SHP77 (cell line): ENCODE data around the gene TLCD1.
A peak's percentile ranks its signal among the peaks of the same experiment; 100 is the strongest.
"Not testable (repeated sequence)": the region's sequence is repeated elsewhere in the genome, so short reads cannot be mapped to it uniquely, and the experiment has no call there.

Experiments
- DNase-seq, 2 experiments: peaks; one replicate each; lab custom pipeline; 2025; lab: John Stamatoyannopoulos, UW

Gene TLCD1

DNA sequence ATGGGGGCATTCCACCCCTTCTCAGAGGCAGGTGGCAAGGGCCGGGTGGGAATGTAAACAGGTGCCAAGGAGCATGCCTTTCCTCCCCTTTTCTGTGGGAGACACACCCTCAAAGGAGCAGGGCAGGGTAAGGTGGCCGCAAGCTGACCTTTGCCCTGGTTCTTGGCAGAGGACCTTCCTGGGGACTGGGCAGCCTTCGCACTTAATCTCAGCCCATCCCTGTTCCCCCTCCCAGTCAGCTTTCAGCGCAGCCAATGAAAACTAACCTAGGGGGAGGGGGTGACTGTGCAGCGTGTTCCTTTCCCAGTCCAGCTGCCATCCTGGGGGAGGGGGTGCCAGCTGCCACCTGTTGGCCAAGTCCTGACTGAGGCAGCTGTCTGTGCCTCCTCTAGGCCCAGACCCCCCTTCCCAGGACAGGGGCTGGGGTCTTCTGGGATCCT lies 20.6 kb upstream of the TLCD1 start:
- DNase-seq, result peak; percentile 62 to 80

DNA sequence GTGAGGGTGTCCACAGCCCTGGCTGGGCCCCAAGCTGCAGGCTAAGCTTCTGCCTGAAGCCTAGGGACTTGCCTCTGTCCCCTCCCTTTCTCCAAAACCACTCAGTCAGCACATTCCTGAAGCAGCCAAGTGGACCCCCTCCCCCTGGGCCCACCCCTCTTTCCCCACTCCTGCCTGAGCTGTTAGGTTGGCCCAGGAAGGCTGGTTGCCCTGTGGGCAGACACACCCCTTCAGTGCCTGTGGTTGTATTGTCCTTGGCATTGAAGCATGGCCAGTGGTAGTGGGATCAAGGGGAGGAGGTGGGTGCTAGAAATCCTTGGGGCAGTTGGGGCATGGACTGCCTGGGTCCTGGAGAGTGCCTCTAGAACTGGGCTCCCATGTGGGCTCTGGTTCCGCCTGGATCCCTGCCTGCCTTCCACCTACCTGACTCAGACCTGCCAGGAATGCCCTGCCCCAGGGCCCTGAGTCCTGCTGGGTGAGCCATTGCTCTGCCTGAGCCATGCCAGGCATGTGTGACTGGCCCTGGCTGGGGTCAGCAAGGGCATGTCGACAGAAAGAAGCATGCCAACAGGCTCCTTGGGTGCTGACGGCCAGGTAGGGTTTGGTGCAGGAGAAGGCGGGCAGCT lies 19.9 kb upstream of the TLCD1 start:
- DNase-seq, result no peak

DNA sequence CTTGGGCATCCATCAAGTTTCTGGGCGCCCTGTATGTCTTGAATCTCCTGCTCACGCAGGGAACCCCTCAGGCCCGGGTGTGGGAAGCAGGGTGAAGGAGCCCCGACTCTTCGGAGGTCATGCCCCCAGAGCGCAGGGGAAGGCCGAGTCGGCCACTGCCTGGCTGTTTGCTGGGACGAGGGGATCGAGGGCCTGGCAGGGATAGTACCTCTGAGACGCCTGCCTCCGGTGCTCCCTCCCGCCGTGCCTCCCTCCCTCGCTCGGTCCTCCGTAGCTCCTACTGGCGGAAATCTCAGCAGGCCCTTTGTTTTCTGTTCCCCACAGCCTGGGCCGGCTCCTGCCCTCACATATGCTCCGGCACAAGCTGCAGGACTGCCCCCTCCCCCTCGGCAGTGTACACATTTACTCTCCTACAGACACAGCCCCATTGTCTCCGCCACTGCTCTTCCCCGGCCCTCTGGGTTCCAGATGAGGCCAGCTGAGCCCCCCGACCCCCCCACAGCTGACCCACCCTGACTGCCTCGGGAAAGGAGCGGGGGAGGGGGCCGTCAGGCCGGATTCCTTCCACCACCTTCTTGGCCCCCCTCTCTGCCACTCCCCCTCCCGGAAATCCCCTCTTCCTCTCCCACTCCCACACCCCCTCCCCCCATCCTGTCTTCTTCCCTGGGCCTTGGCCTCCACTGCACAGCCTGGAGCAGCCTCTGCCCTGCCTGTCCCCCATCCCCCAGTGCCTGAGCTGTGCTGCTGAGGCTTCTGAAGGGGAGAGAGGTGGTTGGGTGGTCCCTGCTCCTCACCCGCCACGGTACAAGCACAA lies 19.1 kb upstream of the TLCD1 start:
- DNase-seq, result peak in 1 of 2 experiments; percentile 51

DNA sequence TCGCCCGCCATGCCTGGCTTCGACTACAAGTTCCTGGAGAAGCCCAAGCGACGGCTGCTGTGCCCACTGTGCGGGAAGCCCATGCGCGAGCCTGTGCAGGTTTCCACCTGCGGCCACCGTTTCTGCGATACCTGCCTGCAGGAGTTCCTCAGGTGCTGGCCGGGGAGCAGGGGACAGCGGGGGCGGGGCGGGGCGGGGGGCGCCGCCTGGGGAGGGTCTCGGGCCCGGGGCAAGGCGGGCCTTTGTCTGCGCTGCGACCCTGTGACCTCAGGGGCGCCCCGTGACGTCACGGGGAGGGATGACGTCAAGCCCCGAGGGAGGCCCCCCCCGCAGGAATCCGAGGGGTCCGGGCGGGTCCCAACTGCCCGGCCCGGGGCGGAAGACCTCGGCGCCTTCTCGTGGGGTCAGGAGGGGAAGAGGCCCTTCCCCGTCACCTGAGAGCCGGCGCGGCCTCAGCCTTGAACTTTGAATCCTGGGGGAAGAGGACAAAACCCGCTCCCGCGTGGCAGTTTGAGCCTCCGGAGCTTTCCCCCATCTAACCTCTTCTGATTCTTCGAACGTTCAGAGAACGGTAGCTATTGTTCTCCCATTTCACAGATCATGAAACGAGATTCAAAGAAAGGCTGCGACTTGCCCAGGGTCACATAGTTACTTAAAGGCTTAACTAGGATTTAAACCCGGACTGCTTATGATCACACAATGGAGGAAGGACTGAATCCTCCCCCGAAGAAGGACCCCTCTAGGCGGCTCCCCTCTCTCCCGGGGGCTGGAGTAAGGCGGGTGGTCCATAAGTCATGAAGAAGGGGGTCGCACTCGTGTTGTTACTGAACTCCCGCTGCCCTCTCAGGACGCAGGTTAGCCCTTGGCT lies 18.3 kb upstream of the TLCD1 start:
- DNase-seq, result peak in 1 of 2 experiments; percentile 8

DNA sequence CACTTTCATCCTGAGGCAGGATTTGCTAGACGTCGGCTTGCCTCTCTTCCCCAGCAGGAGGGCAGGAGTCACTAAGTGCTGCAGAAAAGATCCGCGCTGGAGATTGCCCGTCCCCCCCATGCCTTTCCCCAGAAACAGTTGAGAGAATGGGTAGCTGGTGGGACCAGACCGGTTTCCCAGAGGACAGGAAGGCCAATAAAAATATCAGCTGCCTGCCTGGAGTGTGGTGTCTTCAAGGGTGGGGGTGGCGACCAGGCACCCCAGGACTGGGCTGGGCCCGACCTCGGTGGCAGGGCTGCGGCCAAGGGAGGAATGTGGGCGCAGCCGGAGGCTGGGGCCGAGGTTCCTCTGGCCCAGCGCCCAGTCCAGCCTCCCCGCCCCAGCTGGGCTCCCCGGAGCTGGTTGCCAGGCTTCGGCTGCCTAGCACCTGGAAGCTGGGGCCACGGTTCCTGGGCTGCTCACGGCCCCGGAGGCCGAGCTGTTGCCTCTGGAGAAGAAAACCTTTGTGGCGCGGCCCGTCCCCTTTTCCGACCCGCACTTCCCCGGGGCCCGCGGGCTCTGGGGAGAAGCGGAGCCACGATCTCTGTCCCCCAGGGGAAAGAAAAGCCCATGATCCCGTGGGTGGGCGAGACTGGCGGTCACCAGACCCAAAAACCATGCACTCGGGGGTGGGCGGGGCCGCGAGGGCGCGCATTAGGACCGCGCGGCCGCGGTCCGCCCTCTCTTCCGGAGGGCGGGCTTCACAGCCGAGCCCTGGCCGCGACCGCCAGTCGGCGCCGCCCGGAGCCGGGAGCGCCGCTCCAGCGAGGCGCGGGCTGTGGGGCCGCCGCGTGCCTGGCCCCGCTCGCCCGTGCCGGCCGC lies 17.4 kb upstream of the TLCD1 start, which contains the start of gene TRAF4:
Gene TRAF4, plus strand, starts transcription at position 769 of the 861 bp plus-strand sequence. CDS start 102 bp downstream, outside the sequence.
- DNase-seq, result peak; percentile 72 to 79

DNA sequence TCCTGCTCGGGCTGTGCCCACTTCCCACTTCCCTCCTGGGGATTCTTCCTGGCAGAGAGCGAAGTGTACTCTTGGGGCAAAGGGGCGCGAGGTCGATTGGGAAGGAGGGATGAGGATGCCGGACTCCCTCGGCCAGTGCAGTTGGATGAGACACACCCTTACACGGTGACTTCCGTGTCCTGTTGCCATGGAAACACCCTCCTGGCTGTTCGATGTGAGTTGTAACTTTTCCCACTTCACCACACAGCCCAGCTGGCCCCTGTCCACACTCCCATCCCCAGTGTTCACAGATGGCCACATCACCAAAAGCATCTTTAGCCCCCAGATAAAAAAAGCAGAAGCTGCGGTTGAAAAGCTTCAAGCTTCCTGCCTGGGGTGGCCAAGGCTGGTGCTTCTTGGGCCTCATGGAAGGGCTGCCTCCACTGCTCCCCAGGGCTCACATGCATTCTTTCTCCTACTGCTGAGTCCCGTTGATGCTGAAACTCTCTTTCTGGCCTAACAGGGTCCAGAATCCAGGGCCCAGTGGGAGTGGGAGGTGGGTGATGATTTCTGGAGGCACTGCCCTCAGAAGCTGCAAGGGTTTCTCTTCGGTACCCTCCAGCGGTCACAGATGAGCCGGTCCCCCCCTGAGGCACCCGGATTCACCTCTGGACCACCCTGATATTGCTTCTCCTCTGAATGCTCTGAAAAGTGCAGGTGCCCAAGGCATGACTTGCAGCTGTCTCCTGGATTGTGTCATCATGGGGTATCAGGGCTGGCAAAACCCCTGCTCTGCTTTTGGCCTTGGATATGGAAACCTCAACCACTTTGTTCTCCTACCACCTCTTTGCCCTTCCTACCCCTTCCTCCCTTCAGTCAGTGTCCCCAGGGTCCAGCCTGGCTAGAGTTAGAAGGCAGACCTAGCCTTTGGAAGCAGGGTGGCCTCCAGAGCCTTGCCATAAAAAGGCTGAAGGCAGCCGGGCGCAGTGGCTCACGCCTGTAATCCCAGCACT lies 15.6 kb upstream of the TLCD1 start:
- DNase-seq, result no peak

DNA sequence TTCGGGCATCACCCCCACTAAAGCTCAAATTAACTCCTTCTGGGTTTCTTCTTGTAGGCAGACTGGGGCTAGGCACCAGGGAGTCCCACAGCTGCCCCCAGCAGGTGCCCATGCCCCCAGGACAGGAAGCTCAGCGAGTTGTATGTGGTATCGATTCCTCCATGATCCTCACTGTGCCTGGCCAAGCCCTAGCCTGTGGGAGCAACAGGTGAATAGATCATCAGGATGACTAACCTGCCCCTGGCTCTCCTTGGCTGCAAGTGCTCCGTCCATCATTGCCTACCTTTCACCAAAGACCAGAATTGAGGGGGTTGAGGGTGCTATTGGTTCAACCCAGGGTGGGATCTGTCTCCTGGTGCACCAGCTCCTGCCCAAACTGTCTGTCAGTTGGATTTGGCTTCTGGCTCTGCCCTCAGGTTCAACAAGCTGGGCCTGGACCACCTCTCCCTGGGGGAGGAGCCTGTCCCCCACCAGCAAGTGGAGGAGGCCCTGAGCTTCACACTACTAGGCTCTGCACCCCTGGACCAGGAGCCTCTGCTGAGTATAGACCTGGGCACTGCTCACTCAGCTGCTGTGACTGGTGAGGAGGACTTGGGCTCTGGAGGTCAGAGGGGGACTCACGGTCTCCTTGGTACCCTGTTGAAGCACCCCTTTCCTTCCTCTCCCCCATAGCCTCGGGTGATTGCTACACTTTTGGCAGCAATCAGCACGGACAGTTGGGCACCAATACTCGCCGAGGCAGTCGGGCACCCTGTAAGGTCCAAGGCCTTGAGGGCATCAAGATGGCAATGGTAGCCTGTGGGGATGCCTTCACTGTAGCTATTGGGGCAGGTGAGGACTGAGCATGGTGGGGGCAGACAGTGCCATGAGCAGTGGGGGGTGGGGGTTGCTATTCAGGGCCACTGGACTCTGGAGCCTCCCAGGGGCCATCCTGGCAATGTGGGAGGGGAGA lies 14.6 kb upstream of the TLCD1 start:
- DNase-seq, result no peak

DNA sequence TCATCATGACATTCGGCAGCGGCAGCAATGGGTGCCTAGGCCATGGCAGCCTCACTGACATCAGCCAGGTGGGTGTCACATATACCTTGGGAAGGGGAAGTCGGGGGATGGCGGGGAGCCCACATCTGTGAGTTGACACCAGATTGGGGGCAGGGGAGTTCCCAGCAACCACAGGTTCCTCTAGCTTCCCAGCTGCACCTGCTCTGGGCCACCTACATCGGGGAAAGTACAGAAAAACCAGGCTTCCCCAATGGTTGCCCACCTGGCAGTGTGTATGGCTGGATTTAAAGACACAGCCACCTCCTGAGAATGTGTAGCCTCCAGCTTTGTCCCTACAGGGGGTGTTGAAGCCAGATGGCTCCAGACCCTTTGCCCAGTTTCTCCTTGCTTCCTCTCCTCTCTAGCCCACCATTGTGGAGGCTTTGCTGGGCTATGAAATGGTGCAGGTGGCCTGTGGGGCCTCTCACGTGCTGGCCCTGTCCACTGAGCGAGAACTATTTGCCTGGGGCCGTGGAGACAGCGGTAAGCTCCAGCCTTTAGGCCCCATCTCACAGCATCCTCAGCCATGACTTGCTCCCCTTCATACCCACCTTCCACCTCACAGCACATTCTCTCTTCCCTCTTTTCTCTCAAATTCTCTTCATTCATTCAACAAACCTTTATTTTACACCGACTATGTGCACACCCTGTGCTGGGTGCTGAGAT lies 12.8 kb upstream of the TLCD1 start:
- no peak for DNase-seq

DNA sequence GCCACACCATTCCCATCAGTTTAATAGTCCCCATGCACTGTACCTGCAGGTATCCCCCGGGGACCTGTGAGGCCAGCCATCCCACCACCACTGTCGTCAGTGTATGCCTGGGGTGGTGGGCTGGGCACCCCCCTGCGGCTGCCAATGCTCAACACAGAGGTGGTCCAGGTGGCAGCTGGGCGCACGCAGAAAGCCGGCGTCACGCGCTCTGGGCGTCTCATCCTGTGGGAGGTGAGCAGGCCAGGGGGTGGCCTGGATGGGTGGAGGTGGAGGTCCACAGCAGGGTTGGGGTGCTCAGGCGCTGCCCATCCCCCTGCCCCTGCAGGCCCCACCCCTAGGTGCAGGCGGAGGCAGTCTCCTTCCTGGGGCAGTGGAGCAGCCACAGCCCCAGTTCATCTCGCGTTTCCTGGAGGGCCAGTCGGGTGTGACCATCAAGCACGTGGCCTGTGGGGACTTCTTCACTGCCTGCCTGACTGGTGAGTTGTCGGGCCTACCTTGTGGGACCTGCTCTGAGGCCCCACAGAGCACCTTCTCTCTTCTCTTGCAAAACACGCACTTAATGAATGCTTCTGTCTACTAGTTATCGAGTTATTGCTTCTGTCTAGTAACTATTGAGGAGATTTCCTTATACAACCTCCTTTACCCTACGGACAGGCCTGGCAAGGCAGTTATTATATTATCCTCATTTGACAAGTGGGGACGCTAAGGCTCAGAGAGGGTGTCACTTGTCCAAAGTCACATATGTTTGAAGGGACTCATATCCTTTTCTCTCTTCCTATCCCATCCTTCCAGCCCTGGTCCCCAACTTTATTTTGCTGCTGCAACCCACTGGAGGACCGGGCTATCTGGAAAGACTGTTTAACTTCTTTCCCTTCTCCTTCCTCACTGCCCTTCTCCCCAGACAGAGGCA lies 12.0 kb upstream of the TLCD1 start:
- no peak for DNase-seq

DNA sequence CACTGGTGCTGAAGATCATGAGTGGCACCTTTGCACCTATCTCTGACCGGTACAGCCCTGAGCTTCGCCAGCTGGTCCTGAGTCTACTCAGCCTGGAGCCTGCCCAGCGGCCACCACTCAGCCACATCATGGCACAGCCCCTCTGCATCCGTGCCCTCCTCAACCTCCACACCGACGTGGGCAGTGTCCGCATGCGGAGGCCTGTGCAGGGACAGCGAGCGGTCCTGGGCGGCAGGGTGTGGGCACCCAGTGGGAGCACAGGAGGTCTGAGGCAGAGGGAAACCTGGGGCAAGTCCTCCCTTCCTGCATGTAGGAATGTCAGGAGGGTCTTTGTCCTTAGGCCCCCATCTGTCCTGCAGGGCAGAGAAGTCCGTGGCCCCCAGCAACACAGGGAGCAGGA lies 11.3 kb upstream of the TLCD1 start:
- no peak for DNase-seq

DNA sequence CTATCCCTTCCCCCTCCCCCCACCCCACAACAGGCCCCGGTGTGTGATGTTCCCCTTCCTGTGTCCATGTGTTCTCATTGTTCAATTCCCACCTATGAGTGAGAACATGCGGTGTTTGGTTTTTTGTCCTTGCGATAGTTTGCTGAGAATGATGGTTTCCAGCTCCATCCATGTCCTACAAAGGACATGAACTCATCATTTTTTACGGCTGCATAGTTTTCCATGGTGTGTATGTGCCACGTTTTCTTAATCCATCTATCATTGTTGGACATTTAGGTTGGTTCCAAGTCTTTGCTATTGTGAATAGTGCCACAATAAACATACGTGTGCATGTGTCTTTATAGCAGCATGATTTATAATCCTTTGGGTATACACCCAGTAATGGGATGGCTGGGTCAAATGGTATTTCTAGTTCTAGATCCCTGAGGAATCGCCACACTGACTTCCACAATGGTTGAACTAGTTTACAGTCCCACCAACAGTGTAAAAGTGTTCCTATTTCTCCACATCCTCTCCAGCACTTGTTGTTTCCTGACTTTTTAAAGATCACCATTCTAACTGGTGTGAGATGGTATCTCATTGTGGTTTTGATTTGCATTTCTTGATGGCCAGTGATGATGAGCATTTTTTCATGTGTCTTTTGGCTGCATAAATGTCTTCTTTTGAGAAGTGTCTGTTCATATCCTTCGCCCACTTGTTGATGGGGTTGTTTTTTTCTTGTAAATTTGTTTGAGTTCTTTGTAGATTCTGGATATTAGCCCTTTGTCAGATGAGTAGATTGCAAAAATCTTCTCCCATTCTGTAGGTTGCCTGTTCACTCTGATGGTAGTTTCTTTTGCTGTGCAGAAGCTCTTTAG lies 10.1 kb upstream of the TLCD1 start:
- not testable (repeated sequence) for DNase-seq

DNA sequence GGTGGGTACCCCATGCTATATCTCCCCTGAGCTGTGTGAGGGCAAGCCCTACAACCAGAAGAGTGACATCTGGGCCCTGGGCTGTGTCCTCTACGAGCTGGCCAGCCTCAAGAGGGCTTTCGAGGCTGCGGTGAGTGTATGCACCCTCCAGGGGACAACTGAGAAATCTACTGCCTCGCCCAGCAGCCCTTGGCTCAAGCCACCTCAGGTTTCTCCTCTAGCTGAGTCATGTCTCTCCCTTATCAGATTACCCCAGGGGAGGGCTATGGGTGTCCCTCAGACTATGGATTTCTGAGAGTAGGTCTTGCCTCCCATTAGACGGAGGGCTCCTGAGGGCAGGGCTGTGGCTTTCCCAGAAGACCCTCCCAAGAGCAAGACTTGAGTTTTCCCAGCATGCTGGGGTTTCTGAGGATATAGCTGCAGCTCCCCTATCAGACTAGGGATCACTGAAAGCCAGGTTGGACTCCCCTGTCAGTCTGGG lies 9.2 kb upstream of the TLCD1 start:
- DNase-seq, result no peak

DNA sequence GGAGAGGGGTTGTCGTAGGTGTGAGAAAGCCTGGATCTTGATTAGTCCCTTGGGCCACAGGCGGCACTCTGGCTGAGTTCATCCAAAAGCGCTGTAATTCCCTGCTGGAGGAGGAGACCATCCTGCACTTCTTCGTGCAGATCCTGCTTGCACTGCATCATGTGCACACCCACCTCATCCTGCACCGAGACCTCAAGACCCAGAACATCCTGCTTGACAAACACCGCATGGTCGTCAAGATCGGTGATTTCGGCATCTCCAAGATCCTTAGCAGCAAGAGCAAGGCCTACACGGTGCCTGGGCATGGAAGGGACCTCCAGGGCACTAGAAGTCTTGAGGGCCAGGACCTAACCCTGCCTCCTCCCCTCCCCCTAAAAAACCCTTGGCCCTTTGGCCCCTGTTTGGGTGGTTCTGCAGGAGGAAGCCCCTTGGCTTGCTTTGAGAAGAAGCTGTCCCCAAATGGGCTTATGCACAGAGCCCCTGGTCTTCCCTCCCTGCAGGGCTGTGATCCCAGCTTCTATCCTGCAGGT lies 8.7 kb upstream of the TLCD1 start:
- no peak for DNase-seq

DNA sequence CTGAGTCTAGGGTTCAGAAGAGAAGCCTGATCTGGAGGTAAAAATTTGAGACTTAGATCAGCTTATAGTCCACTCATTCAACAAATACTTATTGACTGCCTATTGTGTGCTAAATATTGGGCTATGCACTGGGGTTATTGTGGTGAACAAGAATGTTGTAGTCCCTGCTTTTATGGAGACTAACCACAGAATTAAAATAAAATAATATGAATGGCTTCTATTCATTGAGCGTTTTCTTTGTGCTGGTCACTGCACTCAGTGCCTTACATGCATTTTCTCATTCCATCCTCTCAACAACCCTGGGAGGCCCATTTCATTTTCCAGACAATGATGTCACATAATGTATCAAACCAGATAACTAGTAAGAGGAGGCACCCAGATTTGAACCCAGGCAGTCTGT lies 7.3 kb upstream of the TLCD1 start:
- DNase-seq, result no peak

DNA sequence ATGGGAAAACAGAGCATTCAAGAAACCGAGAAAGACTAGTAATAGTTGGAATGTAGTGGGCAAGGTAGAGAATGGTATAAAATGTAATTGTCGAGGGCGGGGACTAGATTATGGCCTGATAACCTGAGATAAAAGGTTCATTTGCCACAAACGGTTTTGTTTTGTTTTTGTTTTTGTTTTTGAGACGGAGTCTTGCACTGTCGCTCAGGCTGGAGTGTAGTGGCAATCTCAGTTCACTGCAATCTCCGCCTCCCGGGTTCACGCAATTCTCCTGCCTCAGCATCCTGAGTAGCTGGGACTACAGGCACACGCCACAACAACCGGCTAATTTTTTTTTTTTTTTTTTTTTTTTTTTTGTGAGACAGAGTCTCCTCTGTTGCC lies 3.9 kb upstream of the TLCD1 start:
- no peak for DNase-seq
